Adrenal gland (tissue), 19 donors: ENCODE measurements around the gene TCEAL2. TPM values are rescaled to one million over a fixed set of nuclear protein-coding genes. Genes with fewer than 3 reads are reported as not detected.
A peak's percentile ranks its signal among the peaks of the same experiment; 100 is the strongest.
"Not testable (repeated sequence)": the region's sequence is repeated elsewhere in the genome, so short reads cannot be mapped to it uniquely, and the experiment has no call there.

Experiments
- DNase-seq, 7 donors: peaks; one replicate each; pipeline ENCODE4 v3.0.0-alpha.2; 2019 to 2020
- H3K27ac ChIP-seq, 5 donors: fragments of 200-600 bp; sonication (generic) in 4 of 5; 1 replicate in 3 of 5; 2 replicates in 2 of 5; pipeline versions ENCODE4 v1.5.1 to v1.8.0; 2016 to 2020; ENCODE audit warnings: mild to moderate bottlenecking in 1 of 5
- H3K27me3 ChIP-seq: fragments of 200-600 bp; 2 replicates; pipeline ENCODE4 v1.8.0; 2021
- H3K36me3 ChIP-seq, 2 donors: fragments of 200-600 bp; replicated peaks in 1 of 2; 1 replicate in 1 of 2; 2 replicates in 1 of 2; pipeline versions ENCODE4 v1.5.1 to v1.8.0; 2018 to 2022
- H3K4me1 ChIP-seq, 2 donors: fragments of 200-600 bp; replicated peaks in 1 of 2; 1 replicate in 1 of 2; 2 replicates in 1 of 2; pipeline versions ENCODE4 v1.5.1 to v1.8.0; 2018 to 2021
- H3K4me3 ChIP-seq, 4 donors: fragments of 200-600 bp; sonication (generic) in 3 of 4; one replicate each; pipeline ENCODE4 v1.5.1; 2016 to 2018
- H3K9me3 ChIP-seq, 3 donors: fragments of 200-600 bp; sonication (generic) in 1 of 3; replicated peaks in 1 of 3; 1 replicate in 2 of 3; 2 replicates in 1 of 3; pipeline versions ENCODE4 v1.5.1 to v1.8.0; 2016 to 2021
- POLR2A ChIP-seq, 2 donors: fragments of 450-650 bp; IDR thresholded peaks; one replicate each; pipeline ENCODE4 v1.6.1; 2017; ENCODE audit warnings: antibody characterized with exemption in 2 of 2, mild to moderate bottlenecking in 2 of 2, moderate library complexity in 1 of 2
- WGBS, 4 donors: extraction: QIAGEN DNeasy Blood & Tissue Kit in 2 of 4; methylation state at CpG; one replicate each; pipeline versions ENCODE4 v1.1.5 to v1.1.7; 2013 to 2017; 5-methylcytosine and 5-hydroxymethylcytosine counted together
- intact Hi-C, 2 donors: fragments of 100-400 bp; cut with DNase I; formaldehyde crosslinking; loops; one replicate each; pipeline versions ENCODE4 v1.14.1 to v1.15.0; 2022 to 2023
- long read RNA-seq, 10 donors: library from polyadenylated mRNA in 3 of 10; unstranded in 2 of 10; stranded (forward) in 1 of 10; transcript quantifications; one replicate each; pipeline ENCODE4 v2.0.0 and lab custom pipeline, GENCODE V29; 2021 to 2026
- polyA plus RNA-seq, 3 donors: library from polyadenylated mRNA; stranded (reverse); fragments of 200-250 nt in 2 of 3; fragments of 350-450 nt in 1 of 3; fragmentation: Illumina TruSeq in 1 of 3; extraction: RNeasy Lipid Tissue Mini Kit (QIAGEN cat#74804) in 1 of 3; gene quantifications; one replicate each; pipeline ENCODE4 v1.2.3, GENCODE V29; 2013 to 2014
- total RNA-seq, 9 donors: library from RNA; depleted of rRNA in 4 of 9; stranded (reverse); fragments of >200 nt in 4 of 9; fragments of 120-200 nt in 1 of 9; fragmentation: NEBNext Ultra II Directional in 1 of 9; extraction: Animal tissue kit (Norgen Biotek cat#: 25700) in 1 of 9; gene quantifications; one replicate each; pipeline versions ENCODE4 v1.1.0 to v1.2.4, GENCODE V29; 2013 to 2023
- TF ChIP-seq, protein P1 (sequence below), 6 experiments: fragments of 450-650 bp in 4 of 6; fragments of 200-600 bp in 2 of 6; sonication (generic) in 1 of 6; IDR thresholded peaks; 1 replicate in 5 of 6; 2 replicates in 1 of 6; pipeline versions ENCODE4 v1.5.1 to v1.8.0; 2016 to 2021; ENCODE audit warnings: antibody characterized with exemption in 6 of 6, mild to moderate bottlenecking in 2 of 6, moderate library complexity in 1 of 6
- donor health status: healthy with polysubstance abuse.
- donor health status: Bipolar disorder and iron deficiency.
- donor health status: DM: yes; HTN: yes; CAD: no.
- donor health status: DM: no; HTN: no; CAD: no.
- donor health status: DM: no; HTN: no; CAD: no.
- donor health status: DM: yes; HTN: yes; CAD: no.

Gene TCEAL2
- 10 to 100 TPM in 1 of 9 donors, 1 to 10 TPM in 5, under 1 TPM in 2, not detected in 1; 0.68 to 10.9 (median 1.6) TPM for total RNA-seq
- 10 to 100 TPM; 12.8 to 43.5 (median 36.9) TPM for polyA plus RNA-seq
- long read RNA-seq, donor 1 = 0 reads
- long read RNA-seq, donor 2 = 0 reads
- long read RNA-seq, donor 3 = 0 reads
- long read RNA-seq, donor 4, partial matches to known transcripts = 0 of 1 reads
- long read RNA-seq, donor 4, other reads (novel, unspliced or antisense) = 0 of 1 reads
- long read RNA-seq, donor 5, partial matches to known transcripts = 0 of 2 reads
- long read RNA-seq, donor 5, other reads (novel, unspliced or antisense) = 0 of 2 reads
- long read RNA-seq, donor 6, transcript TCEAL2-202 (3 exons, 1,100 nt) = major isoform, 11 of 12 reads
- long read RNA-seq, donor 6, partial matches to known transcripts = 0 of 12 reads
- long read RNA-seq, donor 6, other reads (novel, unspliced or antisense) = 1 of 12 reads
- long read RNA-seq, donor 7 = 0 reads
- long read RNA-seq, donor 8, partial matches to known transcripts = 0 of 1 reads
- long read RNA-seq, donor 8, other reads (novel, unspliced or antisense) = 0 of 1 reads
- long read RNA-seq, donor 9 = 0 reads
- long read RNA-seq, donor 10 = 0 reads

DNA sequence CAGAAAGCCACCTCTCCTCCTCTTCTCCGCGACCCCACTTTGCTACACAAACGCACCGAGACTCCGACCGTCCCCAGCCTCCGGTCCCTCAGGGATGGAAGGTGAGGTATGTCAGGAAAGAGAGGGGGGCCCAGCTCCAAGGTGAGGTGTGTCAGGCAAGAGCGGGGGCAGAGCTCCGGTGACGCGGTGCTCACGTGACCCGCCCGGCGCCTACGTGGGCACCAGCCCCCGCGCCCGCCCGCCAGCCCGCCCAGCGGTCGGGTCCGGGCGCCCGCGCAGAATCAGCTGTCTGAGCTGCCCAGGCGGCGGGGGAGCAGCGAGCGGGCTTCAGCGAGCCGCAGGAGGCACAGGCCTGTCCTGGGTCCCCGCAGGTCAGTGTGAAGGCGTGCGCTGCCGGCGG lies at the start of gene TCEAL2:
TSS of gene TCEAL2 (plus strand) at position 244 of the 400 bp plus-strand sequence. CDS start 1,152 bp downstream, outside the sequence.
- Histone ChIP-seq H3K27ac (peak within 1 kb of the TSS in 1 of 5 donors; percentile 52), H3K27me3 (peaks cover 18% of the 10 kb centered on the region)
- H3K36me3 ChIP-seq, H3K9me3 ChIP-seq, intact Hi-C loops, H3K4me1 ChIP-seq, H3K4me3 ChIP-seq: not testable (repeated sequence)
- DNase-seq = peak in 3 of 7 donors; percentile 1 to 68 (median 21)
- 0 to 39% (median 17%) methylated on average over 3 to 31 of the region's 38 CpGs for WGBS, 4 donors

GRCh38 chrX:102077426-102077825 lies 48.1 kb upstream of the TCEAL2 start:
- no peaks in the 10 kb centered on the region for H3K4me1 ChIP-seq
- peaks cover 21% of the 10 kb centered on the region for H3K27me3 ChIP-seq
- 44 to 80% (median 56%) methylated on average over 1 of the region's 1 CpG for WGBS, 4 donors
- intact Hi-C loops = no loop called here
- H3K9me3 ChIP-seq = no peaks in the 10 kb centered on the region
- no peak overlapping the region for H3K27ac ChIP-seq
- H3K4me3 ChIP-seq = no peak overlapping the region
- TF ChIP-seq, protein P1, sequence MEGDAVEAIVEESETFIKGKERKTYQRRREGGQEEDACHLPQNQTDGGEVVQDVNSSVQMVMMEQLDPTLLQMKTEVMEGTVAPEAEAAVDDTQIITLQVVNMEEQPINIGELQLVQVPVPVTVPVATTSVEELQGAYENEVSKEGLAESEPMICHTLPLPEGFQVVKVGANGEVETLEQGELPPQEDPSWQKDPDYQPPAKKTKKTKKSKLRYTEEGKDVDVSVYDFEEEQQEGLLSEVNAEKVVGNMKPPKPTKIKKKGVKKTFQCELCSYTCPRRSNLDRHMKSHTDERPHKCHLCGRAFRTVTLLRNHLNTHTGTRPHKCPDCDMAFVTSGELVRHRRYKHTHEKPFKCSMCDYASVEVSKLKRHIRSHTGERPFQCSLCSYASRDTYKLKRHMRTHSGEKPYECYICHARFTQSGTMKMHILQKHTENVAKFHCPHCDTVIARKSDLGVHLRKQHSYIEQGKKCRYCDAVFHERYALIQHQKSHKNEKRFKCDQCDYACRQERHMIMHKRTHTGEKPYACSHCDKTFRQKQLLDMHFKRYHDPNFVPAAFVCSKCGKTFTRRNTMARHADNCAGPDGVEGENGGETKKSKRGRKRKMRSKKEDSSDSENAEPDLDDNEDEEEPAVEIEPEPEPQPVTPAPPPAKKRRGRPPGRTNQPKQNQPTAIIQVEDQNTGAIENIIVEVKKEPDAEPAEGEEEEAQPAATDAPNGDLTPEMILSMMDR (IDR thresholded peaks at IDR 0.05) = no peak
- TF ChIP-seq POLR2A (IDR thresholded peaks at IDR 0.05) = no peak
- no peaks in the 10 kb centered on the region for H3K36me3 ChIP-seq
- no peak for DNase-seq

DNA sequence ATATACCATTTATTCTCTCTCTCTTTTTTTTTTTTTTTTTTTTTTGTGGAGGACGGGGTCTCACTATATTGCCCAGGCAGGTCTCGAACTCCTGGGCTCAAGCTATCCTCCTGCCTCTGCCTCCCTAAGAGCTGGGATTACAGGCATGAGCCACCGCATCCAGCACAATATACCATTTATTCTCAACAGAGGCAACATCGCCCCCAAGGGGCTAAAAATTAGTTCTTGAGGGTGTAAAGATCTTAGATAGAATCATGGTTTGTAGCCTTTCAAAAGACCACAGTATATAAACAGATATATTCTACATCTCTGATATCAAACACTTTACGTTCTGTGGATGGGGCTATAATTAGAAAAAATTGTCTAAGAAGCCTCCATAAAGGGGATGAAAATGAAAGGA lies 39.8 kb upstream of the TCEAL2 start:
- Histone ChIP-seq H3K4me3 (no peak overlapping the region), H3K9me3 (no peaks in the 10 kb centered on the region), H3K27ac (no peak overlapping the region), H3K4me1 (no peaks in the 10 kb centered on the region), H3K36me3 (no peaks in the 10 kb centered on the region), H3K27me3 (peaks cover 4% of the 10 kb centered on the region)
- peak in 1 of 7 donors; percentile 1 for DNase-seq
- intact Hi-C loops = no loop called here
- no peak for TF ChIP-seq POLR2A (IDR thresholded peaks at IDR 0.05)
- TF ChIP-seq, protein P1 (IDR thresholded peaks at IDR 0.05) = no peak
- WGBS, 4 donors = 32 to 41% (median 37%) methylated on average over 5 of the region's 5 CpGs

DNA sequence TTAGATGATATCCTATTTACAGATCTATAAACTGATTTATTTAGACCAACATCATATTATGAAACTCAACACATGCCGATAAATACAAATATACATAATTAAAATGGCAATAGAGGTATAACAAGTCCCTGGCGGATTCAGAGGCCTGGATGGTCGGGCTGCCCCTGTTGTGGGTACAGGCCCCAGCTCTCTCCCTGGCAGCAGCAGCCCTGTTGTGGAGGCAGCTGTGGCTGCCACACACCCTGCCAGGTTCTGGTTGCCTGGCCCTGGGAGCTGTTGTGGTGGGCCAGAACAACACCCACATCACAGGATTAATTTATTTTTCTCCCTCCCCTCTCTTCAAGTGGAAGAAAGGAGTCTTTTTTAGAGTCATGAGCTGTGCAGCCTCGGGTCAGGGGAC lies 12.1 kb upstream of the TCEAL2 start:
- 50 to 71% (median 65%) methylated on average over 3 to 4 of the region's 4 CpGs for WGBS, 4 donors
- Histone ChIP-seq H3K36me3 (no peaks in the 10 kb centered on the region), H3K4me3 (no peak overlapping the region), H3K4me1 (no peaks in the 10 kb centered on the region), H3K9me3 (no peaks in the 10 kb centered on the region), H3K27me3 (peaks cover 22% of the 10 kb centered on the region), H3K27ac (no peak overlapping the region)
- no peak for TF ChIP-seq POLR2A (IDR thresholded peaks at IDR 0.05)
- TF ChIP-seq, protein P1 (IDR thresholded peaks at IDR 0.05) = no peak
- no peak for DNase-seq
- intact Hi-C loops = no loop called here
